ENCODE results near the gene ERC1.
A peak's percentile ranks its signal among the peaks of the same experiment; 100 is the strongest.

Gene ERC1

DNA sequence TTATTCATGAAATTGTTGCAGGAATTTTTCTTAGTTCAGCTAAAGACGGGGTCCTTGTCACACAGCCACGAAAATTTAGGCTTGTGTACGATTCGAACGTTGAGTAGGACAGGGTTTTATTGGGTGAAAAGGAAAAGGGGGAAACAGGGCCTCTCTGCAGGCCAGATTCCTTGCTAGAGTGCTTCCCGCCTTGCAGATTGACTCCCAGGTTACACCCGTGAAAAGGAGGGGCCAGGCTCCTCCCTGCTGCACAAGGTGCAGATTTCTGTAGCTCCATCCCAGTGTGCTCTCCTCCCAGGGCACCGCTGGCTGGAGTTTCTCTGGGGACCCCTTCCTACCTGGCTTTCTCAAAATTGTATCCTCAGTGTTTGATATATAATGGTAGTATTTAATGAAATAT lies 221.5 kb downstream of the ERC1 start:
- TF ChIP-seq, protein P1, sequence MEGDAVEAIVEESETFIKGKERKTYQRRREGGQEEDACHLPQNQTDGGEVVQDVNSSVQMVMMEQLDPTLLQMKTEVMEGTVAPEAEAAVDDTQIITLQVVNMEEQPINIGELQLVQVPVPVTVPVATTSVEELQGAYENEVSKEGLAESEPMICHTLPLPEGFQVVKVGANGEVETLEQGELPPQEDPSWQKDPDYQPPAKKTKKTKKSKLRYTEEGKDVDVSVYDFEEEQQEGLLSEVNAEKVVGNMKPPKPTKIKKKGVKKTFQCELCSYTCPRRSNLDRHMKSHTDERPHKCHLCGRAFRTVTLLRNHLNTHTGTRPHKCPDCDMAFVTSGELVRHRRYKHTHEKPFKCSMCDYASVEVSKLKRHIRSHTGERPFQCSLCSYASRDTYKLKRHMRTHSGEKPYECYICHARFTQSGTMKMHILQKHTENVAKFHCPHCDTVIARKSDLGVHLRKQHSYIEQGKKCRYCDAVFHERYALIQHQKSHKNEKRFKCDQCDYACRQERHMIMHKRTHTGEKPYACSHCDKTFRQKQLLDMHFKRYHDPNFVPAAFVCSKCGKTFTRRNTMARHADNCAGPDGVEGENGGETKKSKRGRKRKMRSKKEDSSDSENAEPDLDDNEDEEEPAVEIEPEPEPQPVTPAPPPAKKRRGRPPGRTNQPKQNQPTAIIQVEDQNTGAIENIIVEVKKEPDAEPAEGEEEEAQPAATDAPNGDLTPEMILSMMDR (conservative IDR thresholded peaks at IDR 0.05; ENCODE audit: low read depth) = no peak
- CTCF ChIA-PET = interaction anchor here (0.7 kb wide), 1 partner anchor 1716 kb away, joined by 4 read pairs; no protein-coding TSS in a partner anchor
- DNase-seq (ENCODE audit: low spot score) = no peak
- no peak overlapping the region for H3K27ac ChIP-seq
- POLR2A ChIA-PET (ENCODE audit: low non-redundant PET) = no interaction called here

DNA sequence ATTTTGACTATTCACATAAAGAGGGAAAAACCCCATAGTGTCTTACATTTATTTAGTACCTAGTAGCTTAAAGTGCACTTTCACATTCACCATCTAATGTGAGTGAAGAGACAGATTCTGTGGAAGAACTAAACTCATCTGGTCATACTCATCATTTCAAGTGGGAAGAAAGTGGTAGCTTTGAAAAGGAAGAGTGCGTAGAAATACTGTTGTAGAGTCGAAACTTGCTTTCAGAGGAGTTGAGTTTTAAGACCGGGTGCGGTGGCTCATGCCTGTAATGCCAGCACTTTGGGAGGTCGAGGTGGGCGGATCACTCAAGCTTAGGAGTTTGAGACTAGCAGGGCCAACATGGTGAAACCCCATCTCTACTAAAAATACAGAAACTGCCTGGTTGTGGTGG lies 222.2 kb downstream of the ERC1 start:
- no peak overlapping the region for H3K27ac ChIP-seq
- TF ChIP-seq, protein P1 (conservative IDR thresholded peaks at IDR 0.05; ENCODE audit: low read depth) = no peak
- DNase-seq (ENCODE audit: low spot score) = no peak
- ChIA-PET POLR2A (ENCODE audit: low non-redundant PET) (no interaction called here), CTCF (interaction anchor here (0.7 kb wide), 1 partner anchor 1715 kb away, joined by 4 read pairs; no protein-coding TSS in a partner anchor)

DNA sequence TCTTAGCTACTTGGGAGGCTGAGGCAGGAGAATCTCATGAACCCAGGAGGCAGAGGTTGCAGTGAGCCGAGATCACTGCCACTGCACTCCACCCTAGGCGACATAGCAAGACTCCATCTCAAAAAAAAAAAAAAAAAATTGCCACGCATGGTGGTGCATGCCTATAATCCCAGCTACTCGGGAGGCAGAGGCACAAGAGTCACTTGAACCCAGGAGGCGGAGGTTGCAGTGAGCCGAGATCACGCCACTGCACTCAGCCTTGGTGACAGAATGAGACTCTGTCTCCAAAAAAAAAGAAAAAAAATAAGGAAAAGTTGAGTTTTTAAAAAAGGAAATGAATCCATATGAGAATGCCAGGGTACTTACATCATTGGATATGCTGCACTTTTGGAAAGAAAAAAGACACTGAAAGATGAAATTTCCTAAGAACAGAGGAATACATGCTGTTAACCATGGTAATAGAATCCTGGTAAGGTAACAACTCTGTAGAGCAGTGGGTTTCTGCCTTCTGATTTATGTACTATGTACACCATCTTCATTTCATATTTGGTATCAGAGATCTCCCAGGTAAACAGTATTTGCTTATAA lies 222.7 kb downstream of the ERC1 start:
- ChIA-PET CTCF (no interaction called here), POLR2A (ENCODE audit: low non-redundant PET) (no interaction called here)
- no peak overlapping the region for H3K27ac ChIP-seq

DNA sequence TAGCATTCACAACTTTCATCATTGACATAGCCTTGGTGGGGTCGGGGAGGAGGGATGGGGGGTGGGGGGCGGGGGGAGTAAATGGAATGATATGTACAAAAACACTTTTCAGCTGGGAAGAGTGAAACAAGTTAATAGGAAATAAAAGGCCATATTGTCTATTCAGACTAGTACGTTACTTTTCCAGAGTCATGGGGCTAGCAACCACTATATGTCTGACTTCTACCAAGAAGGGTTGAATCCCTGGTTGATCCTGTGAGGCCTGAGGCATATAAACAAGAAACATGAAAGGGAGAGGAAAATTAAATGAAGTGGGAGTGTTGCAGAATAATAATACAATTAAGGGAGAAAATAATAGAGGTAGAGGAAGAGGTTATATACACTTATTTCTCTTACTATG lies 225.5 kb downstream of the ERC1 start:
- TF ChIP-seq, protein P1 (conservative IDR thresholded peaks at IDR 0.05; ENCODE audit: low read depth) = no peak
- POLR2A ChIA-PET (ENCODE audit: low non-redundant PET) = no interaction called here
- no peak for DNase-seq (ENCODE audit: low spot score)
- H3K27ac ChIP-seq = no peak overlapping the region
- CTCF ChIA-PET = no interaction called here

More for the DNA sequence above, 222.7 kb downstream of the ERC1 start:
- TF ChIP-seq, protein P1 (conservative IDR thresholded peaks at IDR 0.05; ENCODE audit: low read depth) = no peak
- DNase-seq (ENCODE audit: low spot score) = no peak

DNA sequence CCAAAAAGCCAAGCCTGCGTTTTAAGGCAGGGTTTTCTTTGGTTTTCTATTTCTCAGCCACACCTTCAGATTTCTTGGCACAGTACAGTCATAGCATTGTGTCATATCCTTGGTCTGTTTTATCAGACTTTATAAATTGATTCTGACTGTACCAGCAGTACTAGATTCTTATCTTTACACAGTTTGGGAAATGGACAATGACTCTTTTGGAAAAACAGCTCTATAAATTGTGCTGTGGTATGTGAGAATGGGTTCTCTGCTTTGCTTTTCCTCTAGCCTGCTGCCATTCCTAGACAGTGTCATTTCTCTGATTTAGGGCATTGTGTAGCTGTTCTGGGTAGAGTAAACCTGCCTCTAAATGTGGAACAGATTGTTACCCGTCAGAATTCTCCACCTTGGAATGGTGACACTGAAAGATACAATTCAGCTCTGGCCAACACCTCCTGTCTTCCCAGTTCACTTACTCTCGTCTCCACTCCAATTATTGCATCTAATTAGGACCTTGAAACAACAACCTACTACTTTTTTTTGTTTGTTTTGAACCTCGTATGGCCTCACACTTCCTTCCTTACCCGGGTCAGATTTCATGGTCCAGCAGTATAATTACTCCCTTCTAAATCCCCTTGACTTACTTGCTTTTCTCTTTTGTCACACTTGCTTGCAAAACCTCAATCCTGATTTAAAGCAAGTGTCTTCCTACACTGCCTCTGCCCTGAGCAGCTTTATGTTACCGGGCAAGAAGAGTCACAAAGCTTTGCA lies 226.3 kb downstream of the ERC1 start:
- ChIA-PET CTCF (no interaction called here), POLR2A (ENCODE audit: low non-redundant PET) (no interaction called here)
- TF ChIP-seq, protein P1 (conservative IDR thresholded peaks at IDR 0.05; ENCODE audit: low read depth) = no peak
- peak; percentile 54 for DNase-seq (ENCODE audit: low spot score)
- H3K27ac ChIP-seq = no peak overlapping the region

DNA sequence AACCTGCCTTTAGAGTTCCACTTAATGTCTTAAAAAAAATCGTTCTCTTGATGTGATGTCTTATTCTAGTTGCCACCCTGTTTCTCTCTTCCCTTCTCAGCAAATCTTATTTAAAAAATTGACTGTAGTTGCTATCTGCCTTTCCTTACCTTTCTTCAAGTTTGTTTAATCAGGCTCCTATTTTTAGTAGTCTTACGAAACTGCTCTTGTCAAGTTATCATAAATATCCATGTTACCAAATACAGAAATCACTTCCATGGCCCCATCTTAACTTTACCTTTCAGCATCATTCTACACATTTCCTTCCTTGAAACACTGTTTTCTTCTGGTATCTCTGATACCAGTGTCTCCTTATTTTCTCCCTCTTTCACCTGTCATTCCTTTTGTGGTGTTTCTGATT lies 227.3 kb downstream of the ERC1 start:
- no peak for DNase-seq (ENCODE audit: low spot score)
- CTCF ChIA-PET = no interaction called here
- H3K27ac ChIP-seq = no peak overlapping the region
- POLR2A ChIA-PET (ENCODE audit: low non-redundant PET) = no interaction called here
- TF ChIP-seq, protein P1 (conservative IDR thresholded peaks at IDR 0.05; ENCODE audit: low read depth) = no peak

Measured in RWPE1 (cell line).